HepG2 (cell line): ENCODE data around the gene GNG5. TPM values are rescaled to one million over a fixed set of nuclear protein-coding genes. Genes with fewer than 3 reads are reported as not detected.

Source experiments
- CREM ChIP-seq, 2 experiments: sonication (generic) in 1 of 2; formaldehyde crosslinking in 1 of 2; IDR thresholded peaks; 2 replicates each; pipeline versions ENCODE4 v1.4.0 to v1.6.1; 2016 to 2020; ENCODE audit warnings: antibody characterized with exemption in 1 of 2, mild to moderate bottlenecking in 1 of 2, missing genetic modification reagents in 1 of 2
- GABPB1 ChIP-seq: IDR thresholded peaks from 2 replicates; pipeline ENCODE4 v1.6.1; 2016; ENCODE audit warnings: mild to moderate bottlenecking, missing genetic modification reagents, moderate library complexity, missing compliant biosample characterization
- HDAC2 ChIP-seq: sonication (generic); formaldehyde crosslinking; IDR thresholded peaks from 2 replicates; pipeline ENCODE4 v1.4.0; 2020; ENCODE audit warnings: missing genetic modification reagents
- KLF16 ChIP-seq, 2 experiments: sonication (generic) in 1 of 2; formaldehyde crosslinking in 1 of 2; IDR thresholded peaks; 2 replicates each; pipeline versions ENCODE4 v1.6.1 to v1.8.0; 2016 to 2023; ENCODE audit warnings: missing genetic modification reagents in 2 of 2, missing compliant biosample characterization in 1 of 2
- NBN ChIP-seq: fragments of 450-650 bp; conservative IDR thresholded peaks from 2 replicates; pipeline ENCODE4 v1.6.1; 2017
- PAX8 ChIP-seq: sonication (generic); formaldehyde crosslinking; IDR thresholded peaks from 2 replicates; pipeline ENCODE4 v1.8.0; 2022; ENCODE audit warnings: mild to moderate bottlenecking, missing genetic modification reagents, borderline replicate concordance
- PHF8 ChIP-seq: sonication (generic); formaldehyde crosslinking; IDR thresholded peaks from 2 replicates; pipeline ENCODE4 v1.5.0; 2020; ENCODE audit warnings: missing genetic modification reagents
- TCF7 ChIP-seq: sonication (generic); IDR thresholded peaks from 2 replicates; pipeline ENCODE4 v1.6.1; 2016; ENCODE audit warnings: antibody characterized with exemption, low read depth
- TRIM24 ChIP-seq: sonication (generic); formaldehyde crosslinking; IDR thresholded peaks from 2 replicates; pipeline ENCODE4 v1.8.0; 2022; ENCODE audit warnings: mild to moderate bottlenecking, missing genetic modification reagents
- ZNF720 ChIP-seq: sonication (generic); formaldehyde crosslinking; IDR thresholded peaks from 2 replicates; pipeline ENCODE4 v1.4.0; 2020; ENCODE audit warnings: missing genetic modification reagents
- ZNF761 ChIP-seq: sonication (generic); formaldehyde crosslinking; conservative IDR thresholded peaks from 2 replicates; pipeline ENCODE4 v1.4.0; 2020; ENCODE audit warnings: mild to moderate bottlenecking, missing genetic modification reagents
- ZNF782 ChIP-seq: sonication (generic); formaldehyde crosslinking; IDR thresholded peaks from 2 replicates; pipeline ENCODE4 v1.4.0; 2020; ENCODE audit warnings: missing genetic modification reagents, mild to moderate bottlenecking, borderline replicate concordance
- polyA plus RNA-seq, 8 experiments: library from polyadenylated mRNA; depleted of rRNA in 3 of 8; stranded (reverse) in 7 of 8; unstranded in 1 of 8; fragments of >200 nt; fragmentation: Illumina TruSeq in 4 of 8; extraction: Trizol in 4 of 8; gene quantifications; 2 replicates each; pipeline versions ENCODE4 v1.2.1 to v1.2.3, GENCODE V29; 2011 to 2016; ENCODE audit warnings: low read depth in 4 of 8, missing spikeins in 1 of 8, mixed read lengths in 1 of 8; ENCODE audit not compliant: insufficient read depth in 1 of 8
- total RNA-seq, 5 experiments: library from RNA; depleted of rRNA; stranded (reverse); fragments of >200 nt; fragmentation: Illumina TruSeq; extraction: Trizol; gene quantifications; 2 replicates each; pipeline ENCODE4 v1.2.3, GENCODE V29; 2016; ENCODE audit warnings: low read depth in 1 of 5
- TF ChIP-seq, protein P1 (sequence below), 2 experiments: fragments of 450-650 bp in 1 of 2; sonication (generic) in 1 of 2; formaldehyde crosslinking in 1 of 2; IDR thresholded peaks; 2 replicates each; pipeline versions ENCODE4 v1.6.1 to v1.8.0; 2016 to 2022; ENCODE audit warnings: antibody characterized with exemption in 1 of 2, mild to moderate bottlenecking in 1 of 2, missing genetic modification reagents in 1 of 2
- TF ChIP-seq, protein P2 (sequence below): IDR thresholded peaks from 2 replicates; pipeline ENCODE4 v1.6.1; 2016; ENCODE audit warnings: mild to moderate bottlenecking, missing biosample characterization, missing genetic modification reagents
- TF ChIP-seq, protein P3 (sequence below): sonication (generic); formaldehyde crosslinking; IDR thresholded peaks from 2 replicates; pipeline ENCODE4 v1.4.0; 2020; ENCODE audit warnings: missing genetic modification reagents, borderline replicate concordance

Gene GNG5
- total and polyA plus RNA-seq, 2 of the 13 experiments (the other 11 are each of a cell fraction or from before 2014, with no cell fraction given), result 103 to 137 TPM

DNA sequence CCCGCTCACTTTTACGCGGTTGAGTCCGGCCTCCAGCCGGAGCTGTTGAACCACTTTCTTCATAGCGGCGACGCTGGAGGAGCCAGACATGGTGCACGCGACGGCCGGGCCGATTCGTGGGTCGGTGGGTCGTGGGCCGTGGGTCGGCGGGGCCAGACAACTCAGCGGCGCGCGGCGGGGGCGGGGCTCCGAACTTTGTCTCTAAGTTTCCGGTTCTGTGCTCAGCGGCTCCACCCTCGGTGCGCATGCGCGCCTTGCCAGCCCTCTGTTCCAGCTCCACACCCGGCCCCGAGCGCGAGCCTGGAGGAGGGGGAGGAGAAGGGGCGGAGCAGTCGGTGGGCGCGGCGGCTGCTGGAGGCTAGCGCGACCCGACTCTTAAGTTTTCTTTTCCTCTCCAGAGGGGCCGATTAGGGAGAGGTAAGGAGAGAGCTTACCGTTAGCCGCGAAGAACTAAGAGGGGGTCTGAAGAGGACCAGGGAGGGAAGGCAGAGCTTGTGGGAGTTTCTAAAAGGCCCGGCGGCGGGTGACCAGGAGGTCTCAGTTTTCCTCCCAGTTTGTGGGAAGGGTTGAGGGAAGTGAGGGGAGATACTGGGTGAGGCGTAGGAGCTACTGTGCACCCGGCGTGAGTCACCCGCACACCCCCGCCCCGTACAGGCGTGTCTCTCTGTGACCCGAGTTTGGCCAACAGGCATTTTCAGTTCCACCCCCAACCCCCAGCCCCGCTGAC, at the start of gene GNG5, which contains the start of gene SPATA1 (continued):
- TF ChIP-seq, protein P1, sequence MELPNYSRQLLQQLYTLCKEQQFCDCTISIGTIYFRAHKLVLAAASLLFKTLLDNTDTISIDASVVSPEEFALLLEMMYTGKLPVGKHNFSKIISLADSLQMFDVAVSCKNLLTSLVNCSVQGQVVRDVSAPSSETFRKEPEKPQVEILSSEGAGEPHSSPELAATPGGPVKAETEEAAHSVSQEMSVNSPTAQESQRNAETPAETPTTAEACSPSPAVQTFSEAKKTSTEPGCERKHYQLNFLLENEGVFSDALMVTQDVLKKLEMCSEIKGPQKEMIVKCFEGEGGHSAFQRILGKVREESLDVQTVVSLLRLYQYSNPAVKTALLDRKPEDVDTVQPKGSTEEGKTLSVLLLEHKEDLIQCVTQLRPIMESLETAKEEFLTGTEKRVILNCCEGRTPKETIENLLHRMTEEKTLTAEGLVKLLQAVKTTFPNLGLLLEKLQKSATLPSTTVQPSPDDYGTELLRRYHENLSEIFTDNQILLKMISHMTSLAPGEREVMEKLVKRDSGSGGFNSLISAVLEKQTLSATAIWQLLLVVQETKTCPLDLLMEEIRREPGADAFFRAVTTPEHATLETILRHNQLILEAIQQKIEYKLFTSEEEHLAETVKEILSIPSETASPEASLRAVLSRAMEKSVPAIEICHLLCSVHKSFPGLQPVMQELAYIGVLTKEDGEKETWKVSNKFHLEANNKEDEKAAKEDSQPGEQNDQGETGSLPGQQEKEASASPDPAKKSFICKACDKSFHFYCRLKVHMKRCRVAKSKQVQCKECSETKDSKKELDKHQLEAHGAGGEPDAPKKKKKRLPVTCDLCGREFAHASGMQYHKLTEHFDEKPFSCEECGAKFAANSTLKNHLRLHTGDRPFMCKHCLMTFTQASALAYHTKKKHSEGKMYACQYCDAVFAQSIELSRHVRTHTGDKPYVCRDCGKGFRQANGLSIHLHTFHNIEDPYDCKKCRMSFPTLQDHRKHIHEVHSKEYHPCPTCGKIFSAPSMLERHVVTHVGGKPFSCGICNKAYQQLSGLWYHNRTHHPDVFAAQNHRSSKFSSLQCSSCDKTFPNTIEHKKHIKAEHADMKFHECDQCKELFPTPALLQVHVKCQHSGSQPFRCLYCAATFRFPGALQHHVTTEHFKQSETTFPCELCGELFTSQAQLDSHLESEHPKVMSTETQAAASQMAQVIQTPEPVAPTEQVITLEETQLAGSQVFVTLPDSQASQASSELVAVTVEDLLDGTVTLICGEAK (IDR thresholded peaks at IDR 0.05), result no peak
- TF ChIP-seq, protein P1 (CRISPR knock-in tag; IDR thresholded peaks at IDR 0.05), result peak; percentile 33; the same call in 1 of the 2 replicates
- TF ChIP-seq ZNF720 (CRISPR knock-in tag), result no peak
- no peak; the same call in 1 of the 2 replicates for TF ChIP-seq HDAC2 (CRISPR knock-in tag)
- no peak for TF ChIP-seq ZNF782 (CRISPR knock-in tag)
- peak; percentile 69; the same call in 1 of the 2 replicates for TF ChIP-seq ZNF761 (CRISPR knock-in tag)
- peak; percentile 81 for TF ChIP-seq GABPB1 (CRISPR knock-in tag)
- TF ChIP-seq, protein P2, sequence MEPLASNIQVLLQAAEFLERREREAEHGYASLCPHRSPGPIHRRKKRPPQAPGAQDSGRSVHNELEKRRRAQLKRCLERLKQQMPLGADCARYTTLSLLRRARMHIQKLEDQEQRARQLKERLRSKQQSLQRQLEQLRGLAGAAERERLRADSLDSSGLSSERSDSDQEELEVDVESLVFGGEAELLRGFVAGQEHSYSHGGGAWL (CRISPR knock-in tag), result no peak
- TF ChIP-seq NBN, result no peak
- peak in 1 of 2 experiments; percentile 12; a peak in 1 of 4 replicates for TF ChIP-seq KLF16 (CRISPR knock-in tag; IDR thresholded peaks at IDR 0.05)
- no peak for TF ChIP-seq PAX8 (CRISPR knock-in tag)
- peak; percentile 41 for TF ChIP-seq CREM (IDR thresholded peaks at IDR 0.05)
- TF ChIP-seq CREM (CRISPR knock-in tag; IDR thresholded peaks at IDR 0.05), result no peak
- TF ChIP-seq TCF7, result peak; percentile 3; the same call in 1 of the 2 replicates
- TF ChIP-seq, protein P3, sequence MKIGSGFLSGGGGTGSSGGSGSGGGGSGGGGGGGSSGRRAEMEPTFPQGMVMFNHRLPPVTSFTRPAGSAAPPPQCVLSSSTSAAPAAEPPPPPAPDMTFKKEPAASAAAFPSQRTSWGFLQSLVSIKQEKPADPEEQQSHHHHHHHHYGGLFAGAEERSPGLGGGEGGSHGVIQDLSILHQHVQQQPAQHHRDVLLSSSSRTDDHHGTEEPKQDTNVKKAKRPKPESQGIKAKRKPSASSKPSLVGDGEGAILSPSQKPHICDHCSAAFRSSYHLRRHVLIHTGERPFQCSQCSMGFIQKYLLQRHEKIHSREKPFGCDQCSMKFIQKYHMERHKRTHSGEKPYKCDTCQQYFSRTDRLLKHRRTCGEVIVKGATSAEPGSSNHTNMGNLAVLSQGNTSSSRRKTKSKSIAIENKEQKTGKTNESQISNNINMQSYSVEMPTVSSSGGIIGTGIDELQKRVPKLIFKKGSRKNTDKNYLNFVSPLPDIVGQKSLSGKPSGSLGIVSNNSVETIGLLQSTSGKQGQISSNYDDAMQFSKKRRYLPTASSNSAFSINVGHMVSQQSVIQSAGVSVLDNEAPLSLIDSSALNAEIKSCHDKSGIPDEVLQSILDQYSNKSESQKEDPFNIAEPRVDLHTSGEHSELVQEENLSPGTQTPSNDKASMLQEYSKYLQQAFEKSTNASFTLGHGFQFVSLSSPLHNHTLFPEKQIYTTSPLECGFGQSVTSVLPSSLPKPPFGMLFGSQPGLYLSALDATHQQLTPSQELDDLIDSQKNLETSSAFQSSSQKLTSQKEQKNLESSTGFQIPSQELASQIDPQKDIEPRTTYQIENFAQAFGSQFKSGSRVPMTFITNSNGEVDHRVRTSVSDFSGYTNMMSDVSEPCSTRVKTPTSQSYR (CRISPR knock-in tag), result peak; percentile 55
- peak; percentile 79 for TF ChIP-seq PHF8 (CRISPR knock-in tag)
- TF ChIP-seq TRIM24 (CRISPR knock-in tag), result no peak
